Measurements from ENCODE around the gene SETBP1.
"Not testable (repeated sequence)": the region's sequence is repeated elsewhere in the genome, so short reads cannot be mapped to it uniquely, and the experiment has no call there.

The SETBP1 gene

GRCh38 chr18:44708451-44709083 is 27.9 kb downstream of the SETBP1 start:
- Mint-ChIP-seq H3K27me3 (peaks cover 9% of the 10 kb centered on the region), H3K9me3 (peaks cover 4% of the 10 kb centered on the region), H3K4me3 (no peak overlapping the region), H3K4me1 (ENCODE audit: low read depth) (peaks cover 15% of the 10 kb centered on the region), H3K36me3 (ENCODE audit: low read depth) (peaks cover 22% of the 10 kb centered on the region), H3K27ac (no peak overlapping the region)

DNA sequence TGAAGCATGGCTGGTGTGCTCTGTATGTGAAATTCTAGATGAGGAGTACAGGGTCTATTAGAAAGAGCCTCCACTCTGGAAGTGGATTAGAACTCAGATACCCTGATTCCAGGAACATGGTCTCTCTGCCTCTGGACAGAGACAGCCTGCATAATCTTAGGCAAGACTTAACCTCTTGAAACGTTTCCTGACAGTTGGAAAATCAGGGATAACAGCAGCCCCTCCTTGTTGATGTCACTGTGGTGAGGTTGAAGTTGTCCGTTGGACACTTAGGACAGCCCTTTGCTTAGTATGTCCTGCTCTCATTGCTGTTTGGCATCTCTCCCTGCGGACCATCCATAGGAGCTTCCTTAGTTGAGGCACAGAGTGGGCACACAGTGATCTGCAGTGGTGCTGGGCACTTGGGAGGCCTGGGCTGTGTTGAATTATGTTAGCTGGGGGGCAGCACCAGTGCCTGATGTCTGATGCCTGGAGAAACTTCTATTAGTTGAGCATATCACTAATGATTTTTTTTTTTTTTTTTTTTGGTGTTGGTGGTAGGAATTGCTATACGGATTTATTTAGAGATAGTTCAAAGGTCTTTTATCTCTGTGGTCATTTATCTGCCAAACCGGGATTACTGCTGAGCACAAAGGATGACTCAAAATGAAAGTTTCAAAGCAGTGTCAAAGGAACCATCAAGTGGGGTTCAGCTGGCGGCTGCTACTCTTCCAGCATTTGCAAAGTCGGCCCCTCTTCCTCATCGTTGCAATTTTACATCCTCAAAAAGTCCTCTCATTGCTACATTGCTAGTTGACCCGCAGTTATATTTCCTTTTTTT is 28.8 kb downstream of the SETBP1 start:
- peaks cover 17% of the 10 kb centered on the region for H3K4me1 Mint-ChIP-seq (ENCODE audit: low read depth)
- no peak overlapping the region for H3K4me3 Mint-ChIP-seq
- H3K9me3 Mint-ChIP-seq, result peaks cover 4% of the 10 kb centered on the region
- peaks cover 28% of the 10 kb centered on the region for H3K36me3 Mint-ChIP-seq (ENCODE audit: low read depth)
- no peak overlapping the region for H3K27ac Mint-ChIP-seq
- peaks cover 12% of the 10 kb centered on the region for H3K27me3 Mint-ChIP-seq

GRCh38 chr18:44710931-44711330 is 30.2 kb downstream of the SETBP1 start:
- Mint-ChIP-seq H3K4me3 (no peak overlapping the region), H3K27me3 (peaks cover 13% of the 10 kb centered on the region), H3K4me1 (ENCODE audit: low read depth) (peaks cover 18% of the 10 kb centered on the region), H3K9me3 (peaks cover 4% of the 10 kb centered on the region), H3K27ac (no peak overlapping the region), H3K36me3 (ENCODE audit: low read depth) (peaks cover 29% of the 10 kb centered on the region)

DNA sequence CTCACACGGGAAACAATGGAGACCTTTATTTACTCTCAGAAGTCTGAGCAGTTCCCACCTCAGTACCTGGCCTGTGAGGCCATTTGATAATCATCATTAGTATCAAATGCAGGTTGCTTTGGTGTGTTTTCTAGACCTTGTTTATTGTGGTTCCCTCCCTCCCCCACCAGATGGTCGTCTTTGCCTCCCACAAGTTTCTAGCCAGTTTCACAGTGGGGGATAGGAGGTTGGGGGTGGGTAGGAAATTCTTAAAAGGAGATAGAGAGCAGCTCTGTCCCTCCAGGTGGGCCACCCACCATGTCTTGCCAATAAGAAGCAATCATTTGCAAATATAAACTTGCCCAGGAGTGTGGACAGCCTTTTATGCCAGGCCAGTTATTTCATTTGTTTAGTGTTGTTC is 31.3 kb downstream of the SETBP1 start:
- Mint-ChIP-seq H3K27ac (no peak overlapping the region), H3K9me3 (no peaks in the 10 kb centered on the region), H3K4me1 (ENCODE audit: low read depth) (peaks cover 29% of the 10 kb centered on the region), H3K27me3 (peaks cover 9% of the 10 kb centered on the region), H3K4me3 (no peak overlapping the region), H3K36me3 (ENCODE audit: low read depth) (peaks cover 28% of the 10 kb centered on the region)

DNA sequence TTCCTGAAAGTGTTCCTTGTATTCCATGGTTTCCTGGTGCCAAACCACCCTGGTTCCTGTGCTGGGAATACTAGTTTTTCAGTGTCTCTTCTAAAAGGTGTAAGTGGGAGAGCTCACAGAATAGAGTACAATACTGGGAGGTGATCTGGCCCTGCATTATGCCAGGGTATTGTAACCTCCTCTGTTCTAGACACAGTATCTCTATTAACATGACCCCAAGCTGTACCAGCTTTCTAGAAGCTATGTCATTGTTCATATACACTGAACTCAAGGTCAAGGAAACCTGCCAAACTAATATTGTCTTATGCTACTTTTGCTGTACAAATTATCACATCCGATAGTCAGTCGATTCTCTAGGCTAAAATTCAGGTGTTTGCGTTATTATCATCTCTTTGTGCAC is 32.7 kb downstream of the SETBP1 start:
- no peak overlapping the region for H3K4me3 Mint-ChIP-seq
- peaks cover 8% of the 10 kb centered on the region for H3K27me3 Mint-ChIP-seq
- H3K9me3 Mint-ChIP-seq, result no peaks in the 10 kb centered on the region
- H3K27ac Mint-ChIP-seq, result no peak overlapping the region
- H3K4me1 Mint-ChIP-seq (ENCODE audit: low read depth), result peaks cover 39% of the 10 kb centered on the region
- H3K36me3 Mint-ChIP-seq (ENCODE audit: low read depth), result peaks cover 24% of the 10 kb centered on the region

DNA sequence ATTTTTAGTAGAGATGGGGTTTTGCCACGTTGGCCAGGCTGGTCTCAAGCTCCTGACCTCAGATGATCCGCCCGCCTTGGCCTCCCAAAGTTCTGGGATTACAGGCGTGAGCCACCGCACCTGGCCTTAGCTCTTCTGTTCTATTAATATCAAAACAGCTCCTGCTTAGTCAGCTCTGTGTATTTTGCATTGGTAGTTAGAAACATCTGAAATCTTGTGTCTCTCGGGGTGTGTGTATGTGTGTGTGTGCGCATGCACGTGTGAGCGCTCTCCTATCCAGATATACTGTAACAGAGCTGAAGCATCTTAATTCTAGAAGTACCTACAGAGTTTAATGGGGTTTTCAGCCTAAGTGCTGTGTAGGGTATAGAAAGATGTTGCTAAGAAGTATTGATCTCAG is 33.7 kb downstream of the SETBP1 start:
- no peak overlapping the region for H3K4me3 Mint-ChIP-seq
- peaks cover 29% of the 10 kb centered on the region for H3K36me3 Mint-ChIP-seq (ENCODE audit: low read depth)
- H3K4me1 Mint-ChIP-seq (ENCODE audit: low read depth), result peaks cover 44% of the 10 kb centered on the region
- H3K27ac Mint-ChIP-seq, result no peak overlapping the region
- no peaks in the 10 kb centered on the region for H3K9me3 Mint-ChIP-seq
- peaks cover 13% of the 10 kb centered on the region for H3K27me3 Mint-ChIP-seq

- Mint-ChIP-seq H3K27ac (no peak overlapping the region), H3K27me3 (peaks cover 13% of the 10 kb centered on the region), H3K9me3 (no peaks in the 10 kb centered on the region), H3K36me3 (ENCODE audit: low read depth) (peaks cover 30% of the 10 kb centered on the region), H3K4me3 (no peak overlapping the region), H3K4me1 (ENCODE audit: low read depth) (peaks cover 37% of the 10 kb centered on the region)
These were observed 34.6 kb downstream of the SETBP1 start for GRCh38 chr18:44715245-44715644.

DNA sequence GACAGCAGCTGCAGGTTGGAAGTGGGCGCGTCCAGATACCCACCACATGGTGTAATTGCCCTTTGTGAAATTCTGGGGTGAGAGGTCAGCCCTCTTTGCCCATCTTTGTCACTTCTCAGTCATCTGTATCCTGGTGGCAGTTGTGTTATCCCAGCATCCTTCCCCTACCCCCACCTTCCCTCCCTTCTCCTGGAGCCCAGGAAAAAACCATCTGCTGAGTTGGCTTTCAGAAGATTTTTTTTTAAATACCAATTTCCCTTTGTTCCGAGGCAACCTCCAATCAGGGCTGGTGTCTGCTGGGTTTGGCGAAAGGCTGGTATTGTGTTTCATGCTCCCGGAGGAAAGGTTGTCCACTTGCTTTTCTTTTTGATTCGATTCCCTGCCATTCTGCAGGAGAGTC is 35.2 kb downstream of the SETBP1 start:
- Mint-ChIP-seq H3K36me3 (ENCODE audit: low read depth) (peaks cover 33% of the 10 kb centered on the region), H3K27ac (peak overlapping the region; percentile 61), H3K27me3 (peaks cover 13% of the 10 kb centered on the region), H3K4me1 (ENCODE audit: low read depth) (peaks cover 40% of the 10 kb centered on the region), H3K9me3 (no peaks in the 10 kb centered on the region), H3K4me3 (no peak overlapping the region)

DNA sequence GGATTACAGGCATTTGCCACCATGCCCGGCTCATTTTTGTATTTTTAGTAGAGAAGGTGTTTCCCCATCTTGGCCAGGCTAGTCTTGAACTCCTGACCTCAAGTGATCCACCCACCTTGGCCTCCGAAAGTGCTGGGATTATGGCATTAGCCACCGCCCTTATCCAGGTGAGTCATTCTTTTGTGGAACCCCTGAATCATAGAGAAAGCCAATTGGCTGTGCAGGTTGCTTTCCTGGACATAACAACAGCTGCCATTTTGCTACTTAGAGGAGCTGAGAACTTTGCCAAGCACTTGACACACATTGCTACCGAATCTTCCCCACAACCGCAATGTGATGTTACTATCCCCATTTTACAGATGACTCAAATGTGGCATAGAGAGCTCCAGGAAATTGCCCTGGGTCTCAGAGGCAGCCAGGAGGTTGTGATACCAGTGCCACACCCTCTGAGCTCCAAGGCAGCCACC is 36.0 kb downstream of the SETBP1 start:
- no peaks in the 10 kb centered on the region for H3K9me3 Mint-ChIP-seq
- peaks cover 13% of the 10 kb centered on the region for H3K27me3 Mint-ChIP-seq
- peaks cover 33% of the 10 kb centered on the region for H3K36me3 Mint-ChIP-seq (ENCODE audit: low read depth)
- H3K27ac Mint-ChIP-seq, result peak overlapping the region; percentile 60
- peaks cover 48% of the 10 kb centered on the region for H3K4me1 Mint-ChIP-seq (ENCODE audit: low read depth)
- no peak overlapping the region for H3K4me3 Mint-ChIP-seq

GRCh38 chr18:44719519-44720060 is 38.9 kb downstream of the SETBP1 start:
- Mint-ChIP-seq H3K27ac (no peak overlapping the region), H3K27me3 (peaks cover 10% of the 10 kb centered on the region), H3K4me3 (no peak overlapping the region), H3K4me1 (ENCODE audit: low read depth) (peaks cover 69% of the 10 kb centered on the region), H3K9me3 (no peaks in the 10 kb centered on the region), H3K36me3 (ENCODE audit: low read depth) (peaks cover 13% of the 10 kb centered on the region)

- H3K4me1 Mint-ChIP-seq (ENCODE audit: low read depth), result peaks cover 82% of the 10 kb centered on the region
- H3K27ac Mint-ChIP-seq, H3K9me3 Mint-ChIP-seq, H3K27me3 Mint-ChIP-seq, H3K4me3 Mint-ChIP-seq: not testable (repeated sequence)
- peaks cover 12% of the 10 kb centered on the region for H3K36me3 Mint-ChIP-seq (ENCODE audit: low read depth)
These were observed 41.1 kb downstream of the SETBP1 start for GRCh38 chr18:44721748-44722147.

- Mint-ChIP-seq H3K4me3 (no peak overlapping the region), H3K27ac (peak overlapping the region; percentile 21)
These were observed 42.7 kb downstream of the SETBP1 start for GRCh38 chr18:44723411-44723810.

GRCh38 chr18:44724105-44724778 is 43.6 kb downstream of the SETBP1 start:
- H3K36me3 Mint-ChIP-seq (ENCODE audit: low read depth), result peaks cover 4% of the 10 kb centered on the region
- no peaks in the 10 kb centered on the region for H3K27me3 Mint-ChIP-seq
- peaks cover 89% of the 10 kb centered on the region for H3K4me1 Mint-ChIP-seq (ENCODE audit: low read depth)
- H3K27ac Mint-ChIP-seq, result peak overlapping the region; percentile 88
- H3K4me3 Mint-ChIP-seq, result peak overlapping the region; percentile 51
- H3K9me3 Mint-ChIP-seq, result no peaks in the 10 kb centered on the region

More at GRCh38 chr18:44723411-44723810, 42.7 kb downstream of the SETBP1 start:
- no peaks in the 10 kb centered on the region for H3K9me3 Mint-ChIP-seq
- peaks cover 5% of the 10 kb centered on the region for H3K27me3 Mint-ChIP-seq
- H3K4me1 Mint-ChIP-seq (ENCODE audit: low read depth), result peaks cover 85% of the 10 kb centered on the region
- H3K36me3 Mint-ChIP-seq (ENCODE audit: low read depth), result peaks cover 9% of the 10 kb centered on the region

GRCh38 chr18:44725300-44726058 is 44.8 kb downstream of the SETBP1 start:
- Mint-ChIP-seq H3K36me3 (ENCODE audit: low read depth) (peaks cover under 1% of the 10 kb centered on the region), H3K9me3 (no peaks in the 10 kb centered on the region), H3K4me1 (ENCODE audit: low read depth) (peaks cover 97% of the 10 kb centered on the region), H3K27me3 (no peaks in the 10 kb centered on the region), H3K4me3 (peak overlapping the region; percentile 51), H3K27ac (peak overlapping the region; percentile 88)
